HG02884 (cell line): ENCODE results near the gene PAPSS1.
"Not testable (repeated sequence)": the region's sequence is repeated elsewhere in the genome, so short reads cannot be mapped to it uniquely, and the experiment has no call there.

Source experiments
- ATAC-seq: cut with Tn5 transposase; IDR thresholded peaks from one replicate; pipeline ENCODE4 v1.9.1; 2021; ENCODE audit warnings: mild to moderate bottlenecking, moderate library complexity; ENCODE audit not compliant: unreplicated experiment

The PAPSS1 gene

GRCh38 chr4:107719922-107720722, at the start of gene PAPSS1:
Gene PAPSS1 (minus strand): TSS chr4:107720234. CDS start chr4:107720179, 55 bp downstream.
- ATAC-seq = peak; percentile 83

DNA sequence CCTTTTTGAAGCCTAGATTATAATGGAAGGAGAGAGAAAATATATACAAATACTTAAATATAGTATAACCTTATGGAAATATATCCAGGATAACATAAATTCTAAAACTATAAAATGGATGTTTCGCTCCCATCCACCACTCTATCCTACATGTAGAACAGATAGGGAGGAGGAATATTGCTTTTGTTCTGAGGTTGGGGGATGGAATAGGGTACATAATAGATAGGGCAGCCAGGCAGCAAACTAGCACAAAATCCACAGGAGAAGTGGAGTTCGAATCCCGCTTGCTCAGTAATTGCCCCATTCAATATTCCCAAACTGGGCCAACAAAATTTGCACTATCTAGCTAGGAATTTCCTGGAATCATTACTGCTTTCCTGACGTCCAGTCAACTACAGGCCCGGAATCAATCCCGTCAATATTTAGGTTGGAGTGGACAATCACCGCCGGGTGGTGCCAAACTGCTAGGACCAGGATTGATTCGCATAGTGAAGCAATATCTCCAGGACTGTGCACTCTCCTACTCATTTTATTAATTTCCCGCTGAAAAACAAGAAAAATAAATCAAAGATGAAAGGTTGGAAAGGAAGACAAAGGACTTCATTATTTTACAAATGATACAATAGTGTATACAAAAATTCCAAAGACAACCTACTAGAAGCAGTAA, 40.4 kb upstream of the PAPSS1 start:
- ATAC-seq = no peak

- ATAC-seq = no peak
Measured at GRCh38 chr4:107757864-107758476, 37.9 kb upstream of the PAPSS1 start.

DNA sequence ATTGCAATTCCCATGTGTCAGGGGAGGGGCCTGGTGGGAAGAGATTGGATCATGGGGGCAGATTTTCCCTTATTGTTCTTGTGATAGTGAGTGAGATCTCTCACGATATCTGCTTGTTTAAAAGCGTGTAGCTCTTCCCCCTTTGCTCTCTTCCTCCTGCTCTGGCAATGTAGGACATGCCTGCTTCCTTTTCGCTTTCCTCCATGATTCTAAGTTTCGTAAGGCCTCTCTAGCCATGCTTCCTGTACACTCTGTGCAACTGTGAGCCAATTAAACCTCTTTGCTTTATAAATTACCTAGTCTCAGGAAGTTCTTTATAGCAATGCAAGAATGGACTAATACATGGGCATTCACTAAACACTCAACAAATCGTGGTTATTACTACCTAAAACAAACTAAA, 37.2 kb upstream of the PAPSS1 start:
- ATAC-seq = no peak

GRCh38 chr4:107755841-107756356, 35.9 kb upstream of the PAPSS1 start:
- ATAC-seq = no peak

DNA sequence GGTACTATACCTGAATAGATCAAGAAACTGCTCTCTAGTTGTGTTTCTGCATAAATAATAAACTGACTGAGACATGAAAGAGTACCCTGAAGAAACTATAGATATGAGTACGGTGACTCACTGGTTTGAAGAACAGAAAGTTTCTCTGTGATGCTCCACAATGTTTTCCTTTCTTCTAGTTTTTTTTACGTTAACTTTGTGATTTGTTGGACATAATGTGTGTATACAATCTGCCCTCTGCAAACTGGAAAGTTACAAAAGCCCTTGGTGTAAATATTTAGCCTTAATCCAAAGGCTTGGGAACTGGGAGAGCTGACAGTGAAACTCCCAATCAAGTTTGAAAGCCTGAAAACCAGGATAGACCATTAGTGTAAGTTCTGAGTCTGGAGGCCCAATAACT, 31.6 kb upstream of the PAPSS1 start:
- no peak for ATAC-seq

- no peak for ATAC-seq
Measured at GRCh38 chr4:107747748-107748486, 27.9 kb upstream of the PAPSS1 start.

GRCh38 chr4:107746161-107746560, 26.1 kb upstream of the PAPSS1 start:
- ATAC-seq = no peak

GRCh38 chr4:107744532-107744931, 24.5 kb upstream of the PAPSS1 start:
- ATAC-seq = no peak

- ATAC-seq = peak; percentile 76
Measured at GRCh38 chr4:107743532-107743931, 23.5 kb upstream of the PAPSS1 start.

- ATAC-seq = no peak
Measured at GRCh38 chr4:107742791-107743190, 22.8 kb upstream of the PAPSS1 start.

DNA sequence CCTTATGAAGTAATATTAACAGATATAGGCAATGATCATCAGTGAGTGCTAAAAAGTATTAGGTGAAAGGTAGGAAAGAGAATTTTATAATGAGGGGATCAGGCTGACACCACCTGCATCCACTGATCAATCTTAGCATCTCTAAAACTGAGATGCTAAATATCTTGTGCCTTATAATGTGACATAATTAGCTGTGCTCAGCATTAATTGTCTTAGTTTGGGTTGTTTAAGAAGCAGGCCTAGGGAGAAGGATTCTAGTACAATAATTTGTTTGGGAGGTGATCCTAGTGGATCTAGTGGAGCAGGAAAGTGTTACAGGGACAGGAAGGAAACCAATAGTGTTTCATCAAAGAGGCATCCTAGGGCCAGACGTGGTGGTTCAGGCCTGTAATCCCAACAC, 22.2 kb upstream of the PAPSS1 start:
- no peak for ATAC-seq

- no peak for ATAC-seq
Measured at GRCh38 chr4:107740950-107741701, 21.1 kb upstream of the PAPSS1 start.

DNA sequence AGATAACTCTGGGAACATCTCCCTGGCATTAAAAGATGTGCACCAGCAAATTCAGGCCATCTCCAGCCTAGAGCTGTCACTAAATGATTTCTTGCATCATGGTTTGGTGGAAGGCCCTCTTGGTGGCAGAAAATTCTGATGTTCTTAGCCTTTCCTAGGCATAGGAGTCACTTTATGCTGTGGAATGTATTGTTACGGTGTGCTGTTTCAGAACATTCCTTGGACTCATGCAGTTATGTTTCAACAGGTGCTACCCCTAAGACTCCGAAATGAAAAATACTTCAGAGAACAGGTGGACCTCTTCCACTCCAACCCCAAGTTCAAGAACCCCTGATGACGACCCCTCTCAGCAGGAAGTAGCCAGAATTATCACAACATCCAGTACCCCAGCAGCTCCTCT, 20.3 kb upstream of the PAPSS1 start:
- no peak for ATAC-seq

DNA sequence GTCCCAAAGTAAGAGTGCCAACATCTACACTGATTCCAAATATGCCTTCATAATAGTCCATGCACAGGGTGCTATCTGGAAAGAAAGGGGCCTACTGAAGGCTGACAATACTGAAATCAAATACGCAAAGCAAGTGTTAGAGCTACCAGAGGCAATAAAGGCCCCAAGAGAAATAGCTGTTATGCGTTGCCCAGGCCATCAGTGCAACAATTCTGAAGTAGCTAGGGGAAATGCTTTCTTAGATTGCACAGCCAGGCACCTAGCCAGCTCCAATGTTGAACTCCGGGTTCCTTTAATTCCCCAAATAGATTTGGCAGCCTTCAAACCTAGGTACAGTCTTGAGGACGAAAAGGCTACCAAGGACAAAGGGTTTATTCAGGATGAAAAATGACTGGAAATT, 17.4 kb upstream of the PAPSS1 start:
- no peak for ATAC-seq

DNA sequence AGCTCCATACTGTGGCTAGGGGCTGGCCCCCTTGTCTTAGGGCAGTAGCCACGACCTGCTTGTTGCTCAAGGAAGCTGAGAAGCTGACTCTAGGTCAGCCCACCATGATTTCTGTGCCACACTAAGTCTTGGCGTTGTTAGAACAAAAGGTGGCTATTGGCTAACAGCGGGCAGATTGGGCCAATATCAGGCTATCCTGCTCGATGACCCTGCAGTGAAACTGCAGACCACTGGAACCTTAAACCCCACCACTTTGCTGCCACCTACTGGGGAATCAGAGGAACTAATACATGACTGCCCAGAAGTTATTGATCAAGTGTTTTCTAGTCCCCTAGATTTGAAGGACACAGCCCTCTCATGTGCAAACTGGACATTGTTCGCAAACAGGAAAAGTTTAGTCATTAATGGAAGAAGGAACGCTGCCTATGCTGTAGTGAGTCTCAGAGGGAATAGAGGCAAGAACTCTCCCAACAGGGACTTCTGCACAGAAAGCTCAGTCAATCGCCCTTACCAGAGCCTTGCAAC, 17.0 kb upstream of the PAPSS1 start:
- peak; percentile 61 for ATAC-seq

DNA sequence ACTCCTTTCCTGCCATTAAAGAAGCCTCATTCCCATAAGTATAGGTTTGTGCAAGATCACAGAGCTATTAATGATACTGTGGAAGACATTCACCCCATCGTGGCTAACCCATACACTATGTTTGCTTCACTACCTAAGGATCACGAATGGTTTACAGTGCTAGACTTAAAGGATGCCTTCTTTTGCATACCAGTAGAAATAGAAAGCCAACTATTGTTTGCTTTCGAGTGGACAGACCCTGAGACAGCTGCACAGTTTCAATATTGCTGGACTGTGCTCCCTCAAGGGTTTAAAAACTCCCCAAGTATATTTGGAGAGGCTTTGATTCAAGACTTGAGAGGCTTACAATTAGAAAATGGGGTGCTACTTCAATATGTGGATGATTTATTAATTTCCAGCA, 16.0 kb upstream of the PAPSS1 start:
- ATAC-seq = peak; percentile 58

GRCh38 chr4:107734120-107734519, 14.1 kb upstream of the PAPSS1 start:
- no peak for ATAC-seq

DNA sequence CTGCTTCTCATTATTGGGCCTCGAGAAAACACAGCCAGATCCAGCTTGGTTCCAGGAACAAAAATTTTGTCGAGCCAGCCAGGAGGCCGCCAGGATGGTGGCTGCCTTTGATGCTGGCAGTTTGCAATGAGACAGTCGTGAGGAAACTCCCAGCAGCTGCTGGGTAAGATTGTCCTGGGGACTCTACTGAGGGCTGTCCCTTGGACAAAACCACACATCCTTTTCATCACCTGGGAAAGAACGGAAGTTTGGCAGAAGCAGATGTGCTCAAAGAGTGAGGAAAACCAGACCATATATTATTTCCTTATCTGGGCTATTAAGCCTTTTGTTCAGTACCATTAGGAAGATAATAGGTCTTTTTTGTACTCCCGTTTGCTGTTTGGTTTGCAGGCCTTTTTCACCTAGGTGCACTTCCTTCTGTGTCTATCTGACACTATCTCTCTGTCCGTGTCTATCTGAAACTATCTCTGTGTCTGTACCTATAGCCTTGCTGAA, 13.4 kb upstream of the PAPSS1 start:
- ATAC-seq = no peak

DNA sequence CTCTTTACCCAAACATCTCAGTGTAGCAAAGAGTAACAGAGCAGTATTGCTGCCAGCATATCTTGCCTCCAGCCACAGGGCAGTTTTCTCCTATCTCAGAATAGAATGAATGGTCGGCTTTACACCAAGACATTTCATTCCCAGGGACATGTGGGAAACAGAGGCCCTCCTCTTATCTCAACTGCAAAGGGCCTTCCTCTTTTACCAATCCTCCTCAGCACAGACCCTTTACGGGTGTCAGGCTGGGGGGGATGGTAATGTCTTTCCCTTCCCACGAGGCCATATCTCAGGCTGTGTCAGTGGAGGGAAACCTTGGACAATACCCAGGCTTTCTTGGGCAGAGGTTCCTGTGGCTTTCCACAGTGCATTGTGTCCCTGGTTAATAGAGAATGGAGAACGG, 9.0 kb upstream of the PAPSS1 start:
- not testable (repeated sequence) for ATAC-seq
